Measurements from ENCODE around the gene MOSMO.

- no peak for TF ChIP-seq CTCF (IDR thresholded peaks at IDR 0.05; ENCODE audit: low read depth, low read length)
- TF ChIP-seq EZH2phosphoT487 (IDR thresholded peaks at IDR 0.05; ENCODE audit: low read depth), result no peak
Observed at GRCh38 chr16:22117609-22118008, 109.7 kb downstream of the MOSMO start.
